Germinal center (tissue), 1 donor: ENCODE results near the gene FCHSD2.
"Not testable (repeated sequence)": the region's sequence is repeated elsewhere in the genome, so short reads cannot be mapped to it uniquely, and the experiment has no call there.

Source experiments
- DNase-seq: peaks from one replicate; pipeline ENCODE4 v3.0.0; 2012; ENCODE audit warnings: mixed read lengths, low spot score

The FCHSD2 gene

DNA sequence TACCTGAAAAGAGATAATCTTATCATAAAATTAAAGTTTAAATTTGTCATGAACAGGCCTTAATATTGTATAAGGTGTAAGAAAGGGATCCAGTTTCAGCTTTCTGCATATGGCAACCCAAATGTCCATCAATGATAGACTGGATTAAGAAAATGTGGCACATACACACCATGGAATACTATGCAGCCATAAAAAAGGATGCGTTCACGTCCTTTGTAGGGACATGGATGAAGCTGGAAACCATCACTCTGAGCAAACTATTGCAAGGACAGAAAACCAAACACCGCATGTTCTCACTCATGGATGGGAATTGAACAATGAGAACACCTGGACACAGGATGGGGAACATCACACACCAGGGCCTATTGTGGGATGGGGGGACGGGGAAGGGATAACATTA is 18.2 kb downstream of the FCHSD2 start:
- not testable (repeated sequence) for DNase-seq

DNA sequence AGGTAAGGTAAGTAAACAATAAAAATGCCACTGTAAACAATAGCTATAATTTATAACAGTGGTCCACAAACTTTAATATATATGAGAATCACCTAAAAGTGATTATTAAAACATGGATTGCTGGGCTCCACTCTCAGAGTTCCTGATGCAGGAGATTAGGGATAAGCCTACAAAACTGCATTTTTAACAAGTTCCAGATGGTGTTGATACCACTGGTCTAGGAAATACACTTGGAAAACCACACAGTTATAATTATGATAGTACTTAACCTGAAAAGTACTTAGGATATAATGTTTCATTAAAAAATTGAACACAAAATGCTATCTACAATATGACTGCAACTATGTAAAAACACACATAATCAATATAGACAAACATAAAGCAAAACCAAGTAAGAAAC is 20.4 kb downstream of the FCHSD2 start:
- DNase-seq, result no peak

DNA sequence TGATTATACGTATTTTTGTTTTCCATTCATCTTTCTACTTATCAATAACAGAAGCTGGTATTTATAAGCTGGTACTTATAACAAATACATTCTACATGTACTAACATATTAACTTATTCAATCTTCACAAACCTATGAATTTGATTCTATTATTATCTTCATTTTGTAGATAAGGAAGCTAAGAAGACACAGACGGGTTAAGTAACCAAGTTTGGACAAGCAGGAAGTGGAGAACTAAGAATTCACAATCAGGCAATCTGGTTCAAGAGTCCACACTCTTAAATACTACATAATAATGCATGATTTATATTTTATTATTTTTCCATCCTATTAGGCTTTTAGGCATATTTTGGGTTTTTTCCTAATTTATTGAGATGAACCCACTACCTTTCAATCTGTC is 25.0 kb downstream of the FCHSD2 start:
- no peak for DNase-seq

DNA sequence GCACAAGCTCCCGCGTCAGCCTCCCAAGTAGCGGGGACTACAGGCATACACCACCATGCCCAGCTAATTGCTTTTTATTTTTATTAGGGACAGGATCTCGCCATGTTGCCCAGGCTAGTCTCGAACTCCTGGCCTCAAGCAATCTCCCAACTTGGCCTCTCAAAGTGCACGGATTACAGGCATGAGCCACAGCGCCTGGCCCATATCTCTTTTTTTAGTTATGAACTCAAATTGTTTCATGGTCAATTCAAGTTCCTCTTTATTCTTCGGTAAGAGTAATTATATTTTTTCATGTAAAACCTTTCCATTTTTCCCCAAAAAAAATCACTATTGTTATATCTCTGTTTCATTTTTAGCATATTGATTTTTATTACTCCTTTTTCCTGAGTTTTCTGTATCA is 25.5 kb downstream of the FCHSD2 start:
- no peak for DNase-seq

DNA sequence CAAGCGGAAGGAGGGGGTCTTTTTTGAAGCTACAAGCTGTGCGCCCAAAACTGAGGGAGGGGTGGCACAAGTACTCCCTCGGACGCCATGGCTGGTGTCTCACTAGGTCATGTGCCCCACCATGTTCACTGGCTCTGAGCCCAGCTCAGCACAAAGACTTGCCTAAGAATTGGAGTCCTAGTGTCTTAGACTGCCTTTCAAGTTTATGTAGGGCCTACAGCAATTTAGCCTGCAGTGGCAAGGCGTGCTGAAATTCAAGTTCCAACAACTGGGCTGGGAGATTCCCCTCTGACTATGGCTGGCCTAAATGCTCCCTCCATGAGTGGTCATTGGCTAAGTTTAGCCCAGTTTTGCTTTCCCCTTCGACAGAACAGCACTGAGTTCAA is 27.3 kb downstream of the FCHSD2 start:
- no peak for DNase-seq

DNA sequence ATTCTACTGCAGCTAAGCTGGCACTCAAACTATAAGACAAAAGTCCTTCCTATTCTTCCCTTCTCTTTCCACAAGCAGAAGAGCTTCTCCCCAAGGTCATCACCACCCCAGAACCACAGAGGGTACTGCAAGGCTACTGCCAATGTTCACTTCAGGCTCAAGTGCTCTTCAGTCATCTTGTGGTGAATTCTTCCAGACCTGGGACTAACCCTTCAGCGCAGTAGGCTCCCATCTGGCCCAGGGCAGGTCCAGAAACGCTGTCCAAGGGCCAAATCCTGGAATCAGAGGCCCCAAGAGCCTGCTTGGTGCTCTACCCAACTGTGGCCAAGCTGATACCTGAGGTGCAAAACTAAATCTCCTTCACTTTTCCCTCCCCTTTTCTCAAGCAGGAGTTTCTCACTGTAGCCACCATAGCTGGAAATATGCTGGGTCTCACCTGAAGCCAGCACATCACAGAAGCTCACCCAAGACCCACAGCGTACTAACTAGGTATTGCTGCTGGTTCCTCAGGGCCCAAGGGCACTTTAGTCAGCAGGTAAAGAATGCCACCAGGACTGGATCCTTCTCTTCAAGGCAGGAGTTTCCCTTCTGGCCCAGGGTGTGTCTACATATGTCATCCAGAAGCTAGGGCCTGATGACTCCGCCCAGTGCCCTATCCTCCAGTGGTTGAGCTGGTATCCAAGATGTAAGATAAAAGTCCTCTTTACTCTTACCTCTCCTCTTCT is 27.8 kb downstream of the FCHSD2 start:
- no peak for DNase-seq

DNA sequence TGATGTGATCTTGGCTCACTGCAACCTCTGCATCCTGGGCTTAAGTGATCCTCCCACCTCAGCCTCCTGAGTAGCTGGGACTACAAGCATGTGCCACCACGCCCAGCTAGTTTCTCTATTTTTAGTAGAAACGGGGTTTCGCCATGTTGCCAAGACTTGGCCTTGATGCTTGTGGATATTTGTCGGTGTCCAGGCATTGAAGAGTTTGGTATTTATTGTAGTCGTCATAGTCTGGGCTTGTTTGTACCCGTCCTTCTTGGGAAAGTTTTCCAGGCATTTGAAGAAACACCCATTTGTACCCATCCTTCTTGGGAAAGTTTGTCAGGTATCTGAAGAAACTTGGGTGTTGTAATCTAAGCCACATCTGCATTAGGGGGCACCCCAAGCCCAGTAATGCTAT is 28.7 kb downstream of the FCHSD2 start:
- DNase-seq, result no peak

DNA sequence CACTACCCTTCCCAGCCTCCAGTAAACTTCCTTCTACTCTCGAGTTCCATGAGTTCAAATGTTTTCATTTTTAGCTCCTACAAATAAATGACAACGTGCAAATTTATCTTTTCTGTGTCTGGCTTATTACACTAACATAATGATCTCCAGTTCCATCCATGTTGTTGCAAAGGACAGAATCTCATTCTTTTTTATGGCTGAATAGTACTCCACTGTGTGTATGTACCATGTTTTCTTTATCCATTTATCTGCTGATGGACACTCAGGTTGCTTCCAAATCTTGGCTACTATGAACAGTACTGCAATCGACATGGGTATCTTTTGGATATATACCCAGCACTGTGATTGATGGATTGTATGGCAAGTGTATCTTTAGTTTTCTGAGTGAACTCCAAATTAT is 34.5 kb downstream of the FCHSD2 start:
- no peak for DNase-seq

DNA sequence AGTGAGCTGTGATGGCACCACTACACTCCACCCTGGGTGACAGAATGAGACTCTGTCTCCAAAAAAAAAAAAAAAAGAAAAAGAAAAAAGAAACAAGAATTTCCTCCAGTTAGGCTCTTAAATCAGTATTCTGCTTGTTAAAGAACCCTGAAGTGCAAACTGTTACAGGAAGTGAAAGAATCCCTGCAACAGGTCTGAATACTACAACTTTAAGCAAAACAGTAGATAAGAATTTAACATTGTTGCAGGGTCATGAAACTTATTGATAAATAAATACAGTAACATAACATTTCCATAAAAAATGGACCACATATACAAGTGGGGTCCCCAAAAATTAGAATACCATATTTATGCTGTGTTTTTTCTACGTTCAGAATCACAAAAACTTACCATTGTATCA is 35.8 kb downstream of the FCHSD2 start:
- DNase-seq, result no peak

DNA sequence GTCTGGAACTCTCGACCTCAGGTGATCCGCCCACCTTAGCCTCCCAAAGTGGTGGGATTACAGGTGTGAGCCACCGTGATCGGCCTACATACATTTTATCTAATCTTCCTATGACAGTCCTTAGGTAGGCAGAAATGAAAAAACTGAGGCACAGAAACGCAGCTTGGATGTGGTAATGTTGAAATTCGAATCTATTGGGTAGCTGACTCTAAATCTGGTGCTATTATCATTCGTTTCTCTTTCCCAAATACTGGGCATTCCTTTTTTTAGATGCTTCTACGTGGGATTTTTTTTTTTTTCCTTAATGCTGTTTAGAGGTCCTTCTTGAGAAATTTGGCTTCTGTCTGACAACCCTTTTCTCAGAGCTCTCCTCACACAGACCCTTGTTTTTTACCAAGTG is 41.5 kb downstream of the FCHSD2 start:
- DNase-seq, result no peak

DNA sequence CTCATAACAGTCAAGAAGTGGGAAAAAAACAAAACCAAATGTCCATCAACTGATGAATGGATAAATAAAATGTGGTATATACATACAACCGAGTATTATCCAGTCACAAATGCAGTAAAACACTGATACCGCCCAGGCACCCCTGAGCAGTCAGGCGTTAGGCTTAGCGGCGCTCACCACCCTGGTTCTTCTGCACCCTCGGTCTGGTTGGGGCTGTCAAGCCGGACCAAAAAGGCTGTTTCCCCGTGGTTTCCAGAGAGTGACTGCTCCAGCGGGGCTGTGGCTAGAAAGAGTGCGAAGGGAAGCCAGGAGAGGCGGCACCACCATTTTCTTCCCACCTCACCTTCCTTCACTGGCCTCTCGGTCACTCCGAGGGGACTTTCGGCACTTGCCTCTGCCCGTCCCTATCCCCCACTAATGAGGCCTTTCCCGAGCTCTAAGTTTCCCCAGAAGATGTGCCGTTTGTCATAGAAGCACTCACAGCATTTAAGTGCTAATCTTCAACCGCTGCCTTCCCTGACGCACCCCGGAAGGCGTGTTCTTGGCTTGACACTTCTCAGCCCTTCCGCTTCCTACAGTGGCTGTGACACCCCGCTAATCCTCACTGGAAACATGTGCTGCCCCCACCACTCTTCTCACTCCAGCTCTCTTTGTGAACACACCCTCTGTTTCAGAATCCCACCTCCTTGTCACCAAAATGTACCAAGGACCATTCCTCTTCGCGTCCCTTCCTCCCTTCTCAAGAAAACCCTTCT is 42.4 kb downstream of the FCHSD2 start:
- no peak for DNase-seq

DNA sequence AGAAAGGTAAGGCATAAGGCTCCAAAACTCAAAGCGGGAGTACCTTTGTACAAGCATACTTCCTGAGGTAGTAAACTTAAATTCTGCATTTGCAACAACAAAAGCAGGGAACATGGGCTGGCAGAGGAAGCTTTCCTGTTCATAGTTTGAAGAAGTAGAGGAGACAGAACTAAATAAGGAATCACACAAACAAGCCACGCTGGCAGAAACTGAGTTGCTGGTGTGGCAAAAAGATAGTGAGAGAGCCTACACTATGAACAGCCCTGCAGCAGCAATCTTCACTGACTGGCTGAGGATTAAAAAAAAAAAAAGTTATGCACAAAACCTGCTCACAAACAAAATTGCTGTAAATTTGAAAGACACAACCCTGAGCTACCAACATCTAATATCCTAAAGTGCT is 46.5 kb downstream of the FCHSD2 start:
- DNase-seq, result no peak

DNA sequence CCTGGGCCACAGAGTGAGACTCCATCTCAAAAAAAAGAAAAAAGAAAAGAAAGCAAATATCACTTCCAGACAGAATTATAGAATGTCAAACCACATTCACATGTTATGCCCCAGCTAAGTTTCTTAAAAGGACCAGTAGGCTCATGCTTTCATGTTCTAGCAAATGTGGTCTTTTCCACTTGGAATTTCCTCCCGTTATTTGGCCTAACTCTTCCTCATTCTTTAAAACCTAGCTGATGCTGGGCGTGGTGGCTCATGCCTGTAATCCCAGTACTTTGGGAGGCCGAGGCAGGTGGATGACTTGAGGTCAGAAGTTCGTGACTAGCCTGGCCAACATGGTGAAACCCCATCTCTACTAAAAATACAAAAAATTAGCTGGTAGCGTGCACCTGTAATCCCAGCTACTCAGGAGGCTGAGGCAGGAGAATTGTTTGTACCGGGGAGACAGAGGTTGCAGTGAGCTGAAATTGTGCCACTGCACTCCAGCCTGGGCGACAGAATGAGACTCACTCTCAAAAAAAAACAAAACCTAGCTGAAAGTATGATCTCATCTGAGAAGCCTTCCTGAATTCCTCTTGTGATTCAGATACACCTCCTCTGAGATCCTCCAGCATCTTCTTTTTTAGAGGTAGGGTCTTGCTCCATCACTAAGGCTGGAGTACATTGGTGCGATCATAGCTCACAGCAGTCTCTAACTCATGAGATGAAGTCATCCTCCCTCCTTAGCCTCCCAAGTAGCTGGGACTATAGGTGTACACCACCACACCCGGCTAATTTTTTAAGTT is 50.4 kb downstream of the FCHSD2 start:
- DNase-seq, result no peak

DNA sequence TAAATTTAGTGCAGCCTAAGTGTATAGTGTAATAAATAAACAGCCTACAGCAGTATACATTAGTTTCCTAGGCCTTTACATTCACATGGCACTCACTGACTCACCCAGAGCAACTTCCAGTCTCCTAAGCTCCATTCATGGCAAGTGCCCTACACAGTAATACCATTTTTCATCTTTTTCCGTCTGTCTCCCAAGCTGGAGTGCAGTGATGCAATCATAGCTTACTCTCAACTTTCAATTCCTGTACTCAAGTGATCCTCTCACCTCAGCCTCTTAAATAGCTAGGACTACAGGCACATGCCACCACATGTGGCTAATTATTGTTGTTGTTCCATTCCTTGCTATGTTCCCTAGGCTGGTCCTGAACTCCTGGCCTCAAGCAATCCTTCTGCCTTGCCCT is 54.4 kb downstream of the FCHSD2 start:
- DNase-seq, result no peak

DNA sequence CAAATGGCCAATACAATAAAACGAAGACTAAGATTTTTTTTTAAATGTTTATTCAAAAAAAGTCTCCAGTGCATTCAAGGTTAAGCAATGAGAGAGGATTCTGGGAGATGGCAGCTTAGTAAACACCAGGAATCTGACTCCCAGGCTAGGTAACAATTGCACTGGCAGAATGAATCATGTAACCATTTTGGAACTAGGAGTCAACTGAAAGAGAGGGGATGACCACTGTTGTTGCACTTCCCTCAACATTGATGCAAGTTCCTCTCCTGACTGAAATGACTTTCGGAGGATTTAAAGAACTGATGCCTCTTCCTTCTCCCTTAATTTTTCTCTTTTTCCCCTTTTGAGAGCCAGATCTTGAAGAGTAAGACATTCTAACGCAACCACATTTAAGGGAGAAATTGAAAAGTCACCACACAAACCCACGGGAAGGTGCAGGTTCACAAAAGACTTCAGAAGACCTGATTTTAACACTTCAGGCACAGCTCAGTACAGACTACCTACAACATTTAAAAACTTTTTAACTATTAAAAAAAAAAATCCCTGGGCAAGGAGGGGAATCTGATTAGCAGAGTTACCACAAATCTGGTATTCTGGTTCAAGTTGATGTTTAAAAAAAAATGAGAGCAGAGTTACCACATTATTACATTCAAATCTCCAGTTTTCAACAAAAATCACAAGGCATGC is 56.8 kb downstream of the FCHSD2 start:
- no peak for DNase-seq

DNA sequence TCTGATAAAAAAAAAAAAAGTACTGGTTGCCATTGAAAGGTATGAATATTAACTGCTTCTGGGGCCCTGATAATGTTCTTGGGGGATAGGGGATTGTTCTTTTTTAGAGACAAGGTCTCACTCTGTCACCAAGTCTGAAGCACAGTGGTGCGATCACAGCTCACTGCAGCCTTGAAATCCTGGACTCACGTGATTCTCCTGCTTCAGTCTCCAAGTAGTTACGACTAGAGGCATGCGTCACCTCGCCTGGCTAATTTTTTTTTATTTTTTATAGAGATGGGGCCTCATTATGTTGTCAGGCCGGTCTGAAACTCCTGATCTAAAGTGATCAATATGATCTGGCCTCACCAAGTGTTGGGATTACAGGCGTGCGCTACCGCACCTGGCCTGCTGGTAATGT is 63.5 kb downstream of the FCHSD2 start:
- no peak for DNase-seq

DNA sequence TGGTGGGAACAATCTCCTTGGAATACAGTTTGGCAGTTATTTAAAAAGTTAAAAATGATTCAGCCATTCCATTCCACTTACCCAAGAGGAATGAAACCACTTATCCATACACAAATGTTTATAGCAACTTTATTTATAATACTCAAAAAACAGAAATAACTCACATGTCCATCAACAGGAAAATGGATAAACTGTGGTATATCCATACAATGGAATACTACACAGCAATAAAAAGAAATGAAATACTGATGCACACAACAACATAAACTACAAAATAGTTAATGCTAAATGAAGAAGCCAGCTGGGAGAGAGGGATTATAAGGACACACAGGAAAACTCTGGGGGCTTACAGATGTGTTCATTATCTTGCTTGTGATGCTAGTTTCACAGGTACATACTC is 64.7 kb downstream of the FCHSD2 start:
- DNase-seq, result no peak

DNA sequence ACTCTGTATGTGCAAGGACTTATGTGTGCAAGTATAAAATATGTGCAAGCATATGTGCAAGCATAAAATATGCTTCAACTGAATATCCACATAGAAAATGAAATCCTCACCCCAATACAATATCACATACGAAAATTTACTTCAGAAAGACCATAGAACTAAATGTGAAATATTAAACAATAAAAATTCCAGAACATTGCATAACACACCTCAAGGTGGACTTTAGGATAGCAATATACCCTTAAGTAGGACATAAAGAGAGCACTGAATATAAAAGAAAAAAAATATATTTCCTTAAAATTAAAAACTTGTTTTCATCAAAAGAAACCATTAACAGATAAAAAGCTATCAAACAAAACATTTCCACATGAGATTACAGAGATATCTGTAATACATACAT is 67.8 kb downstream of the FCHSD2 start:
- no peak for DNase-seq

DNA sequence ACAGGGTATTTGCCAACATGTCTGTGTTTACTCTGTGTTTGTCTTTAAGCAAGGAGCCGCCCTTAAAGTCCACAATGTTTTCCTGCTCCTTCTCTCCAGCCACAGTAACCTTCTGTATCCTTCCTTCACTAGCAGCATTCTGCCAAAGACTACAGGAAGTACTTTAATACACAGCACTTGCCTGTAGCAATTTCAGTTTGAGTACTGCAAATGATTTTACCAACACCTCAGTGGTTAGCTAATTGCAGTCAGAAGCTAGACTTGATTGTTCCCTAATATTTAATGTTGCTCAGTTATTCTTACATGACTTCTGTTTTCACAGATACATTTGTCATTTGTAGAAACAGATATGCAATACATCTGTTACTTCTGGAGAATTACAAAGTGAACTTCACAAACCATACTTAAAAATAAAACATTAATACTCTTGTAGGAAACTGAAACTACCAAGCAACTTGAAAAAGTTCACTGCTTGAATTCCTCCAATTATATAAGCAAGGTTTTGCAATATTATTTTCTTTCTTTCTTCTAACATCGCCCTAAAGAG is 69.1 kb downstream of the FCHSD2 start:
- DNase-seq, result no peak

DNA sequence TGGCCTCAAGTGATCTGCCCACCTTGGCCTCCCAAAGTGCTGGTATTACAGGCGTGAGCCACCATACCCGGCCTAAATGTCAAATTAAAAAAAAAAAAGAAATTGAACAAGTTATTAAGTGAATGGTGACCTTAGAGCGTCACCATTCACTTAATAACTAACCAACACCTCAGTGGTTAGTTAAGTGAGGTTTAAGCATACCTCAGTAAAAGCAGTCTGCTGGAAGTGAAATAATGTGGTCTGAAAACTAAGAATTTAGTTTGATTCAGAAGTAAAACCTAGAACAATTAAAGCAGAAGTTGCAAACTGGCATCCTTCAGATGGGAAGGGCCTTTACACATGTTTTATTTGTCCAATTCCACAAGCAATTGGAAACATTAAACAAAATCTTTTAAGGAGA is 71.5 kb downstream of the FCHSD2 start:
- DNase-seq, result no peak

DNA sequence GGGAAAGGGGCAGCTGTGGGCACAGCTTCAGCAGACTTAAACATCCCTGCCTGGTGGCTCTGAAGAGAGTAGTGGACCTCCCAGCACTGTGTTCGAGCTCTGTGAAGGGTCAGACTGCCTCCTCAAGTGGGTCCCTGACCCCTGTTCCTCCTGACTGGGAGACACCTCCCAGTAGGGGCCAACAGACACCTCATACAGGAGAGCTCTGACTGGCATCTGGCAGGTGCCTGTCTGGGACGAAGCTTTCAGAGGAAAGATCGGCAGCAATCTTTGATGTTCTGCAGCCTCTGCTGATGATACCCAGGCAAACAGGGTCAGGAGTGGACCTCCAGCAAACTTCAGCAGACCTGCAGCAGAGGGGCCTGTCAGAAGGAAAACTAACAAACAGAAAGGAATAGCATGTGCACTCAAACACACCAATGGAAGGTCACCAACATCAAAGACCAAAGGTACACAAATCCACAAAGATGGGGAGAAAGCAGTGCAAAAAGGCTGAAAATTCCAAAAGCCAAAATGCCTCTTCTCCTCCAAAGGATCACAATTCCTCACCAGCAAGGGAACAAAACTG is 80.2 kb downstream of the FCHSD2 start:
- DNase-seq, result not testable (repeated sequence)

DNA sequence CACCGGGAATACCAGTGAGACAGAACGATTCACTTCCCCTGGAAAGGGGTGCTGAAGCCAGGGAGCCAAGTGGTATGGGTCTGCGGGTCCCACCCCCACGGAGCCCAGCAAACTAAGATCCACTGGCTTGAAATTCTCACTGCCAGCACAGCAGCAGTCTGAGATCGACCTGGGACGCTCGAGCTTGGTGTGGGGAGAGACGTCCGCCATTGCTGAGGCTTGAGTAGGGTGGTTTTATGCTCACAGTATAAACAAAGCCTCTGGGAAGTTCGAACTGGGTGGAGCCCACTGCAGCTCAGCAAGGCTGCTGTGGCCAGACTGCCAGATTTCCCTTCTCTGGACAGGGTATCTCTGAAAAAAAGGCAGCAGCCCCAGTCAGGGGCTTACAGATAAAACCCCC is 80.7 kb downstream of the FCHSD2 start:
- not testable (repeated sequence) for DNase-seq
